ENCODE data around the gene SNRNP27.

- no peak for TF ChIP-seq CTCF (conservative IDR thresholded peaks at IDR 0.05)
- no peak for TF ChIP-seq ZFX (IDR thresholded peaks at IDR 0.05)
Measured at GRCh38 chr2:69937968-69938367, 44.2 kb downstream of the SNRNP27 start.

Measured in C4-2B (cell line).